ENCODE results near the gene RNF130.

The RNF130 gene

GRCh38 chr5:180116077-180116999, 44.8 kb upstream of the RNF130 start:
- TF ChIP-seq, protein P1, sequence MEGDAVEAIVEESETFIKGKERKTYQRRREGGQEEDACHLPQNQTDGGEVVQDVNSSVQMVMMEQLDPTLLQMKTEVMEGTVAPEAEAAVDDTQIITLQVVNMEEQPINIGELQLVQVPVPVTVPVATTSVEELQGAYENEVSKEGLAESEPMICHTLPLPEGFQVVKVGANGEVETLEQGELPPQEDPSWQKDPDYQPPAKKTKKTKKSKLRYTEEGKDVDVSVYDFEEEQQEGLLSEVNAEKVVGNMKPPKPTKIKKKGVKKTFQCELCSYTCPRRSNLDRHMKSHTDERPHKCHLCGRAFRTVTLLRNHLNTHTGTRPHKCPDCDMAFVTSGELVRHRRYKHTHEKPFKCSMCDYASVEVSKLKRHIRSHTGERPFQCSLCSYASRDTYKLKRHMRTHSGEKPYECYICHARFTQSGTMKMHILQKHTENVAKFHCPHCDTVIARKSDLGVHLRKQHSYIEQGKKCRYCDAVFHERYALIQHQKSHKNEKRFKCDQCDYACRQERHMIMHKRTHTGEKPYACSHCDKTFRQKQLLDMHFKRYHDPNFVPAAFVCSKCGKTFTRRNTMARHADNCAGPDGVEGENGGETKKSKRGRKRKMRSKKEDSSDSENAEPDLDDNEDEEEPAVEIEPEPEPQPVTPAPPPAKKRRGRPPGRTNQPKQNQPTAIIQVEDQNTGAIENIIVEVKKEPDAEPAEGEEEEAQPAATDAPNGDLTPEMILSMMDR (IDR thresholded peaks at IDR 0.05; ENCODE audit: low read depth, low read length), result no peak
- TF ChIP-seq EZH2phosphoT487 (IDR thresholded peaks at IDR 0.05; ENCODE audit: low read depth), result no peak
- Histone ChIP-seq H3K27ac (ENCODE audit: low read length) (no peak overlapping the region), H3K79me2 (ENCODE audit: low read length) (no peaks in the 10 kb centered on the region), H3K9ac (ENCODE audit: low read length) (no peak overlapping the region), H3K4me3 (ENCODE audit: low read length) (no peak overlapping the region), H3K4me1 (ENCODE audit: low read length) (no peaks in the 10 kb centered on the region), H3K4me2 (ENCODE audit: low read length) (no peak overlapping the region), H3K9me3 (ENCODE audit: insufficient read depth, low read length) (no peaks in the 10 kb centered on the region), H4K20me1 (ENCODE audit: insufficient read depth, low read length) (no peaks in the 10 kb centered on the region), H3K36me3 (replicated peaks; ENCODE audit: low read depth, low read length) (no peaks in the 10 kb centered on the region), H2AFZ (ENCODE audit: low read depth, low read length) (no peak overlapping the region), H3K27me3 (ENCODE audit: low read depth, low read length) (no peaks in the 10 kb centered on the region)

GRCh38 chr5:180115326-180116076, 43.9 kb upstream of the RNF130 start:
- TF ChIP-seq, protein P1 (IDR thresholded peaks at IDR 0.05; ENCODE audit: low read depth, low read length), result no peak
- TF ChIP-seq EZH2phosphoT487 (IDR thresholded peaks at IDR 0.05; ENCODE audit: low read depth), result no peak
- Histone ChIP-seq H3K36me3 (replicated peaks; ENCODE audit: low read depth, low read length) (no peaks in the 10 kb centered on the region), H3K9me3 (ENCODE audit: insufficient read depth, low read length) (no peaks in the 10 kb centered on the region), H2AFZ (ENCODE audit: low read depth, low read length) (no peak overlapping the region), H3K79me2 (ENCODE audit: low read length) (no peaks in the 10 kb centered on the region), H3K4me1 (ENCODE audit: low read length) (no peaks in the 10 kb centered on the region), H3K4me3 (ENCODE audit: low read length) (no peak overlapping the region), H3K27ac (ENCODE audit: low read length) (no peak overlapping the region), H3K4me2 (ENCODE audit: low read length) (no peak overlapping the region), H3K9ac (ENCODE audit: low read length) (no peak overlapping the region), H3K27me3 (ENCODE audit: low read depth, low read length) (no peaks in the 10 kb centered on the region), H4K20me1 (ENCODE audit: insufficient read depth, low read length) (no peaks in the 10 kb centered on the region)

DNA sequence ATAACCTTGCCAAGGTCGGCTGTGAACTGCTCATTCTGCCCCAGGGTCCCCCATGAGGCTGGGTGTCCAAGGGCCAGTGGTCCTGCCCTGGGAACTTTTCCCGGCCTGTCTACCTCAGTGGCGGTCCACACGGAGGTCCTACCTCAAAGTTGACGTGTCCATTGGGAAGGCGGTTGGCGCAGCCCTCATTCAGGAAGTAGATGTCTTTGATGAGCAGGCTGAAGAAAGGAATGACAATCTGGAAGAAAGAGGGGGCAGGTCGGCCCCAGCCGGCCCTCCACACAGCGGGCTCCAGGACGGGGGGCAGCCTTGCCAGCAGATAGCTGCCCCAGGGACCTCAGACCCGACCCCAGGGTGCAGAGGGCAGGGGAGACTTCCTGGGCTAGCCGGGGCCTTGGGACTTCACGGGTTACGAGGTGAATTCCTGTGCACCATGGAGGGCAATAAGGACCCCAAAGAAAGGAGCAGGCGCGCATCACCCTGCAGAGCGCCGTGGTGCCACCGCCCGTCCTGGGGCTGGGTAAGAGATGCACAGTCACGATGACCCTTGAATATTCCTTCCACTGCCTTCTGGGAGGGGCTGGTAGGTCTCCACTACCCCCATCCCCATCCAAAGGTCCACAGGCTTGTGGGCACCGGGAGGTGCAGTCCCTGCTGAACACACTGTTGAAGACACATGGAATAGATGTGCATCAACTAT, 42.9 kb upstream of the RNF130 start:
- H2AFZ ChIP-seq (ENCODE audit: low read depth, low read length), result no peak overlapping the region
- H3K4me2 ChIP-seq (ENCODE audit: low read length), result no peak overlapping the region

More for the DNA sequence above, 42.9 kb upstream of the RNF130 start:
- H3K9ac ChIP-seq (ENCODE audit: low read length), result no peak overlapping the region
- no peaks in the 10 kb centered on the region for H3K79me2 ChIP-seq (ENCODE audit: low read length)
- no peak overlapping the region for H3K4me3 ChIP-seq (ENCODE audit: low read length)
- no peak for TF ChIP-seq EZH2phosphoT487 (IDR thresholded peaks at IDR 0.05; ENCODE audit: low read depth)
- TF ChIP-seq, protein P1 (IDR thresholded peaks at IDR 0.05; ENCODE audit: low read depth, low read length), result no peak
- H3K4me1 ChIP-seq (ENCODE audit: low read length), result no peaks in the 10 kb centered on the region
- no peaks in the 10 kb centered on the region for H3K27me3 ChIP-seq (ENCODE audit: low read depth, low read length)
- H3K27ac ChIP-seq (ENCODE audit: low read length), result no peak overlapping the region
- H3K9me3 ChIP-seq (ENCODE audit: insufficient read depth, low read length), result no peaks in the 10 kb centered on the region
- no peaks in the 10 kb centered on the region for H4K20me1 ChIP-seq (ENCODE audit: insufficient read depth, low read length)
- no peaks in the 10 kb centered on the region for H3K36me3 ChIP-seq (replicated peaks; ENCODE audit: low read depth, low read length)
